Endodermal cell (in vitro differentiated cells): ENCODE measurements around the gene FAM47E. TPM values are rescaled to one million over a fixed set of nuclear protein-coding genes. Genes with fewer than 3 reads are reported as not detected.

ENCODE experiments used
- DNase-seq: peaks from one replicate; pipeline ENCODE4 v3.0.0-alpha.2; 2017
- H3K27ac ChIP-seq: 2 replicates; pipeline ENCODE4 v1.5.1; 2013; ENCODE audit warnings: mild to moderate bottlenecking, low read depth, low read length, moderate library complexity
- H3K27me3 ChIP-seq: 2 replicates; pipeline ENCODE4 v1.6.1; 2013; ENCODE audit warnings: mild to moderate bottlenecking, low read length, moderate library complexity; ENCODE audit not compliant: insufficient read depth, control insufficient read depth, poor library complexity, severe bottlenecking
- H3K36me3 ChIP-seq: 2 replicates; pipeline ENCODE4 v1.7.0; 2013; ENCODE audit warnings: mild to moderate bottlenecking, low read length, moderate library complexity; ENCODE audit not compliant: control insufficient read depth, insufficient read depth
- H3K4me1 ChIP-seq: one replicate; pipeline ENCODE4 v1.7.0; 2013; ENCODE audit warnings: low read length; ENCODE audit not compliant: control insufficient read depth, insufficient read depth
- H3K4me3 ChIP-seq: 2 replicates; pipeline ENCODE4 v1.5.1; 2013; ENCODE audit warnings: mild to moderate bottlenecking, low read length, moderate library complexity
- H3K9ac ChIP-seq: 2 replicates; pipeline ENCODE4 v1.6.1; 2013; ENCODE audit warnings: mild to moderate bottlenecking, low read length, moderate library complexity; ENCODE audit not compliant: poor library complexity, severe bottlenecking; ENCODE audit errors: extremely low read depth
- H3K9me3 ChIP-seq: 2 replicates; pipeline ENCODE4 v1.6.1; 2013; ENCODE audit warnings: mild to moderate bottlenecking, low read length, moderate library complexity; ENCODE audit not compliant: control insufficient read depth
- H3K27ac Mint-ChIP-seq: 2 replicates; pipeline ENCODE4 v1.8.0; 2020; ENCODE audit warnings: mixed read lengths
- H3K27me3 Mint-ChIP-seq: 2 replicates; pipeline ENCODE4 v1.8.0; 2021; ENCODE audit warnings: mild to moderate bottlenecking, mixed read lengths; ENCODE audit not compliant: insufficient read depth
- H3K36me3 Mint-ChIP-seq: 2 replicates; pipeline ENCODE4 v1.8.0; 2020; ENCODE audit warnings: low read depth, mixed read lengths
- H3K4me1 Mint-ChIP-seq: 2 replicates; pipeline ENCODE4 v1.8.0; 2020; ENCODE audit warnings: mixed read lengths
- H3K4me3 Mint-ChIP-seq: 2 replicates; pipeline ENCODE4 v1.8.0; 2020; ENCODE audit warnings: mild to moderate bottlenecking, moderate library complexity, mixed read lengths
- H3K9me3 Mint-ChIP-seq: 2 replicates; pipeline ENCODE4 v1.8.0; 2020; ENCODE audit warnings: mild to moderate bottlenecking, mixed read lengths
- WGBS, 2 experiments: methylation state at CpG; one replicate each; pipeline versions ENCODE4 v1.1.5 to v1.1.7; 2013; ENCODE audit warnings: missing lambda C conversion rate in 2 of 2, mixed read lengths in 1 of 2; ENCODE audit not compliant: insufficient coverage in 1 of 2, insufficient read length in 1 of 2; 5-methylcytosine and 5-hydroxymethylcytosine counted together
- total RNA-seq, 2 donors: library from RNA; stranded (reverse); fragmentation: NEBNext Ultra II Directional in 1 of 2; extraction: Animal tissue kit (Norgen Biotek cat#: 25700) in 1 of 2; gene quantifications; 2 replicates in 1 of 2; 3 replicates in 1 of 2; pipeline ENCODE4 v1.2.1, GENCODE V29; 2021
- TF ChIP-seq, protein P1 (sequence below): fragments of 200-600 bp; sonication (generic); conservative IDR thresholded peaks from 2 replicates; pipeline ENCODE4 v1.5.0; 2021; ENCODE audit warnings: antibody characterized with exemption, mild to moderate bottlenecking

The FAM47E gene
- total RNA-seq, 2 donors from 2014 or later: 0.84 to 2.5 TPM

DNA sequence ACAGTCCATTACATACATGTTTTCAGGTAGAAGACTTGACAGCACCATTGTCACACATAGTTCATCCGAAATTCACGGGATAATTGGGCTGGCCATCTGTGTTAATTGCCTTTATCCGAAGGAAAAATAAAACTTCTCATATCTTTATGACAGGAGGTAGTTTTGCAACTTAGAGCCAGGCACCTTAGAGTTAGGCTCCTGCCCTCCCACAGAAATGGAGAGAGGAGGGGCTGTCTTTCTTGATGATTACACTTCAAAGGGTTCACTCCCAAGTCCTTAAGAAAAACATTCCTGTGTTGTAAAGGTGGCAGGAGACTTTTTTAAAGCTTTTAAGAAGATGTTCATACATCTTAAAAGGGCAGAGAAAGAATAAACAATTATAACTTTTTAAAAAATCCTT, 27.4 kb upstream of the FAM47E start:
- Histone ChIP-seq H3K27ac (no peak overlapping the region), H3K27me3 (no peaks in the 10 kb centered on the region), H3K9me3 (no peaks in the 10 kb centered on the region), H3K4me3 (no peak overlapping the region), H3K4me1 (no peaks in the 10 kb centered on the region), H3K9ac (no peak overlapping the region), H3K36me3 (no peaks in the 10 kb centered on the region)
- no peaks in the 10 kb centered on the region for H3K36me3 Mint-ChIP-seq
- peaks cover 17% of the 10 kb centered on the region for H3K9me3 Mint-ChIP-seq
- no peaks in the 10 kb centered on the region for H3K4me1 Mint-ChIP-seq
- TF ChIP-seq, protein P1, sequence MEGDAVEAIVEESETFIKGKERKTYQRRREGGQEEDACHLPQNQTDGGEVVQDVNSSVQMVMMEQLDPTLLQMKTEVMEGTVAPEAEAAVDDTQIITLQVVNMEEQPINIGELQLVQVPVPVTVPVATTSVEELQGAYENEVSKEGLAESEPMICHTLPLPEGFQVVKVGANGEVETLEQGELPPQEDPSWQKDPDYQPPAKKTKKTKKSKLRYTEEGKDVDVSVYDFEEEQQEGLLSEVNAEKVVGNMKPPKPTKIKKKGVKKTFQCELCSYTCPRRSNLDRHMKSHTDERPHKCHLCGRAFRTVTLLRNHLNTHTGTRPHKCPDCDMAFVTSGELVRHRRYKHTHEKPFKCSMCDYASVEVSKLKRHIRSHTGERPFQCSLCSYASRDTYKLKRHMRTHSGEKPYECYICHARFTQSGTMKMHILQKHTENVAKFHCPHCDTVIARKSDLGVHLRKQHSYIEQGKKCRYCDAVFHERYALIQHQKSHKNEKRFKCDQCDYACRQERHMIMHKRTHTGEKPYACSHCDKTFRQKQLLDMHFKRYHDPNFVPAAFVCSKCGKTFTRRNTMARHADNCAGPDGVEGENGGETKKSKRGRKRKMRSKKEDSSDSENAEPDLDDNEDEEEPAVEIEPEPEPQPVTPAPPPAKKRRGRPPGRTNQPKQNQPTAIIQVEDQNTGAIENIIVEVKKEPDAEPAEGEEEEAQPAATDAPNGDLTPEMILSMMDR: no peak
- H3K27me3 Mint-ChIP-seq: peaks cover 21% of the 10 kb centered on the region
- no peak overlapping the region for H3K27ac Mint-ChIP-seq
- no peak overlapping the region for H3K4me3 Mint-ChIP-seq
- DNase-seq: no peak
- 81 to 94% methylated on average over 3 of the region's 3 CpGs for WGBS, 2 experiments

- no peaks in the 10 kb centered on the region for H3K36me3 ChIP-seq
- Mint-ChIP-seq H3K27ac (no peak overlapping the region), H3K36me3 (peaks cover 3% of the 10 kb centered on the region), H3K9me3 (peaks cover 22% of the 10 kb centered on the region), H3K4me3 (no peak overlapping the region), H3K27me3 (peaks cover 19% of the 10 kb centered on the region), H3K4me1 (peaks cover under 1% of the 10 kb centered on the region)
- H3K4me3 ChIP-seq: no peak overlapping the region
- TF ChIP-seq, protein P1: no peak
- no peak overlapping the region for H3K27ac ChIP-seq
- DNase-seq: no peak
- no peak overlapping the region for H3K9ac ChIP-seq
- no peaks in the 10 kb centered on the region for H3K27me3 ChIP-seq
- H3K9me3 ChIP-seq: no peaks in the 10 kb centered on the region
- no peaks in the 10 kb centered on the region for H3K4me1 ChIP-seq
- WGBS, 2 experiments: 0% methylated on average over 1 of the region's 1 CpG; no CpG with 5 or more reads in 1 of the 2 experiments
These were observed 25.1 kb upstream of the FAM47E start for GRCh38 chr4:76226418-76226817.

- no peak overlapping the region for H3K4me3 Mint-ChIP-seq
- TF ChIP-seq, protein P1: no peak
- Histone ChIP-seq H3K9me3 (no peaks in the 10 kb centered on the region), H3K36me3 (no peaks in the 10 kb centered on the region), H3K27me3 (no peaks in the 10 kb centered on the region), H3K4me1 (no peaks in the 10 kb centered on the region), H3K4me3 (no peak overlapping the region), H3K27ac (no peak overlapping the region), H3K9ac (no peak overlapping the region)
- peaks cover 27% of the 10 kb centered on the region for H3K9me3 Mint-ChIP-seq
- WGBS, 2 experiments: 83% methylated on average over 1 of the region's 1 CpG; no CpG with 5 or more reads in 1 of the 2 experiments
- no peaks in the 10 kb centered on the region for H3K27me3 Mint-ChIP-seq
- peaks cover 21% of the 10 kb centered on the region for H3K4me1 Mint-ChIP-seq
- peaks cover 3% of the 10 kb centered on the region for H3K36me3 Mint-ChIP-seq
- DNase-seq: no peak
- no peak overlapping the region for H3K27ac Mint-ChIP-seq
These were observed 18.8 kb upstream of the FAM47E start for GRCh38 chr4:76232681-76233080.
